ENCODE measurements around the gene TSPEAR.

Gene TSPEAR

DNA sequence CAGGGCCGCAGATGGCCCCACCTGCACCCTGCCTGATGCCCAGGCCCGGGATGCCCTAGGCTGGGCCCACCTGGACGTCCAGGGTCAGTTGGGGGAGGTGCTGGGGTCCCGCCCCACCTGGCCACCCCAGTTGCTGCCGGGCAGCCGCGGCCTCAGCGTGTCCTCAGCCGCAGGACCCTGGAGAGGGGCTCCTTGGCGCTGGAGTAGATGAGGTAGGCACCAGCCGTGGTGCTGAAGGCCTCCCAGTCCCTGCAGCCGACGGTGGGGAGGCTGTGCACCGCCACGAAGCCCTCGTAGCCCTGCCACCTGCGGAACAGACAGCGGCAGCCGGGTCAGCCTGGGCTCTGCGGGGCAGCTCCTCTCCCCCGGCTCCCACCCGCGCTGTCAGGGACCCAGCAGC lies 211.7 kb downstream of the TSPEAR start:
- no peak for DNase-seq (ENCODE audit: extremely low read depth, low read depth)
- H3K4me3 ChIP-seq (replicated peaks; ENCODE audit: low read depth, low read length) = no peak overlapping the region
- TF ChIP-seq, protein P1, sequence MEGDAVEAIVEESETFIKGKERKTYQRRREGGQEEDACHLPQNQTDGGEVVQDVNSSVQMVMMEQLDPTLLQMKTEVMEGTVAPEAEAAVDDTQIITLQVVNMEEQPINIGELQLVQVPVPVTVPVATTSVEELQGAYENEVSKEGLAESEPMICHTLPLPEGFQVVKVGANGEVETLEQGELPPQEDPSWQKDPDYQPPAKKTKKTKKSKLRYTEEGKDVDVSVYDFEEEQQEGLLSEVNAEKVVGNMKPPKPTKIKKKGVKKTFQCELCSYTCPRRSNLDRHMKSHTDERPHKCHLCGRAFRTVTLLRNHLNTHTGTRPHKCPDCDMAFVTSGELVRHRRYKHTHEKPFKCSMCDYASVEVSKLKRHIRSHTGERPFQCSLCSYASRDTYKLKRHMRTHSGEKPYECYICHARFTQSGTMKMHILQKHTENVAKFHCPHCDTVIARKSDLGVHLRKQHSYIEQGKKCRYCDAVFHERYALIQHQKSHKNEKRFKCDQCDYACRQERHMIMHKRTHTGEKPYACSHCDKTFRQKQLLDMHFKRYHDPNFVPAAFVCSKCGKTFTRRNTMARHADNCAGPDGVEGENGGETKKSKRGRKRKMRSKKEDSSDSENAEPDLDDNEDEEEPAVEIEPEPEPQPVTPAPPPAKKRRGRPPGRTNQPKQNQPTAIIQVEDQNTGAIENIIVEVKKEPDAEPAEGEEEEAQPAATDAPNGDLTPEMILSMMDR (IDR thresholded peaks at IDR 0.05; ENCODE audit: low read depth, low read length, missing control alignments) = no peak

DNA sequence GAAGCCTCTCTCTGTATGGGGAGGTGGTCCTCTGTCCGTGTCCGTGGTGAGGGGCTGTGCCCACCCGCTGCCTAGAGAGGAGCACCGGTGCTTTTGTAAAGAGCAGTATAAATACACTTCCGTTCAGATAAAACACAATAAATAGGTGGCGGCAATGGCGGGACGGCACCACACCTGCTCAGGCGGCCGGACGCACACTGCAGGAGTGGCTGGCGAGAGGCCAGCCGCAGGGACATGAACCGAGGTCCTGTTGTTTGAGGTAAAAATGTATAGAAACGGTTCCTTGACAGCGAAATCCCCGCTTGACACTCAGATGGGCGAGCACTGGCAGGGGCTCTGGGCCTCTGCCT lies 212.2 kb downstream of the TSPEAR start:
- TF ChIP-seq, protein P1 (IDR thresholded peaks at IDR 0.05; ENCODE audit: low read depth, low read length, missing control alignments) = no peak
- no peak overlapping the region for H3K4me3 ChIP-seq (replicated peaks; ENCODE audit: low read depth, low read length)
- DNase-seq (ENCODE audit: extremely low read depth, low read depth) = no peak

DNA sequence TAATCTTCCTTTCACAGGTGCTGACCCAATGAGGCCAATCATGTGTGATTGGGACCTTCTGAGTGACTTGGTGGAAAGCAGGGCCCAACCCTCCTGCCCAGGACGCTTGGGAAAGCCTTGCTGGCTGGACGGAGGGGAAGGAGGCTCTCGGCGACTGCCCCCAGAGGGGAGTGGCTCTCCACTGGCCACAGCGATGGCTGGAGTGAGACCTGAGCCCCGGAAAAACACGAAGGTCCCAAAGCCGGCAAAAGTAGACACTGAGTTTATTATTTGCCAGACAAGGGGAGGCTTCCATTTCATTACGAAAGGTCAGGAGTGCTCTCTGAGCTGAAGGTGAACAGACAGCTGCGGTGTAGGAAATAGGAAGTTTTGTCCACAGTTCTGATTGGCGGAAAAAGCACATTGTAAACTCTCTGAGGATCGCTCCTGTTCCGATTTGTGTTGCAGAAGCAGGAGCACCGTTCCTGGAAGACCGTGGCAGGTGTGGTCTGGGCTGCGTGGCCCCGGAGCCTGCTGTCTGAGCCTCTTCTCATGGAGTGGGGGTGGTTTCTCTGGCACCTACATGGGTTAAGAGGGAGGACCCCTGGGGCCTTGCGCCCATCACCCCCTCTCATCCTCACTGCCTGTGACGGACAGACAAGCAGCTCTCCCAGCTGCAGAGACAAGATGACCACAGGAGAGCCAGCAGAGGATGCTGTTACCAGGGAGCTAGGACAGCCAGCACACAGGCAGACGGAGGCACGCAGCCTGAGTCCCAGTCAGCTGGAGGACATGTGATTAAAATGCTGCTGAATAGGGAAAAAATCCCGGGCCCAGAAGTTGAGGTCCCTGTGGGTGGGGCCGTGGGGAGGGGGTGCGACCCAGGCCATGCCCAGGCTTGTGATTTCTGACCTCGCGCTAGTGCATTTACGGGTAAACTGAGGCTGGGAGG lies 212.8 kb downstream of the TSPEAR start:
- TF ChIP-seq, protein P1 (IDR thresholded peaks at IDR 0.05; ENCODE audit: low read depth, low read length, missing control alignments) = no peak
- no peak overlapping the region for H3K4me3 ChIP-seq (replicated peaks; ENCODE audit: low read depth, low read length)
- DNase-seq (ENCODE audit: extremely low read depth, low read depth) = no peak

DNA sequence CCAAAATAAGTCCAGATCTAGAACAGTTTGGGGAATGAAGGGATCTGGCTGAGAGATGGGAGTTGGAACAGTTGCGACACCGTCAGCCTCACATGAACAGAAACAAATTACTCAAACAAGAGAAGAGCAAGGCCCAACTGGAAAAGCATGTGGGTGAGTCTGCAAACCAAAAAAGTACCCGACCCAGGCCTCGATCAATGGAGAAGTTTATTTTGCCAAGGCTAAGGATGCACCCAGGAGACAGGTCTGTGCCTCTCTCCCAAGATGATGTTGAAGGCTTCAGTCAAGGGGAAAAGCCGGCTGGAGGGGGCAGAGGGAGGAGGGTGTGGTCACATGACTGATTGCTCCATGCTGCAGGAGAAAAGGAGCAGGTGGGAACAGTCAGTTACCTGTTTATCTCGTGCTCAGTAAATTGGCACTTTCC lies 213.7 kb downstream of the TSPEAR start:
- DNase-seq (ENCODE audit: extremely low read depth, low read depth) = no peak
- H3K4me3 ChIP-seq (replicated peaks; ENCODE audit: low read depth, low read length) = no peak overlapping the region
- TF ChIP-seq, protein P1 (IDR thresholded peaks at IDR 0.05; ENCODE audit: low read depth, low read length, missing control alignments) = no peak

DNA sequence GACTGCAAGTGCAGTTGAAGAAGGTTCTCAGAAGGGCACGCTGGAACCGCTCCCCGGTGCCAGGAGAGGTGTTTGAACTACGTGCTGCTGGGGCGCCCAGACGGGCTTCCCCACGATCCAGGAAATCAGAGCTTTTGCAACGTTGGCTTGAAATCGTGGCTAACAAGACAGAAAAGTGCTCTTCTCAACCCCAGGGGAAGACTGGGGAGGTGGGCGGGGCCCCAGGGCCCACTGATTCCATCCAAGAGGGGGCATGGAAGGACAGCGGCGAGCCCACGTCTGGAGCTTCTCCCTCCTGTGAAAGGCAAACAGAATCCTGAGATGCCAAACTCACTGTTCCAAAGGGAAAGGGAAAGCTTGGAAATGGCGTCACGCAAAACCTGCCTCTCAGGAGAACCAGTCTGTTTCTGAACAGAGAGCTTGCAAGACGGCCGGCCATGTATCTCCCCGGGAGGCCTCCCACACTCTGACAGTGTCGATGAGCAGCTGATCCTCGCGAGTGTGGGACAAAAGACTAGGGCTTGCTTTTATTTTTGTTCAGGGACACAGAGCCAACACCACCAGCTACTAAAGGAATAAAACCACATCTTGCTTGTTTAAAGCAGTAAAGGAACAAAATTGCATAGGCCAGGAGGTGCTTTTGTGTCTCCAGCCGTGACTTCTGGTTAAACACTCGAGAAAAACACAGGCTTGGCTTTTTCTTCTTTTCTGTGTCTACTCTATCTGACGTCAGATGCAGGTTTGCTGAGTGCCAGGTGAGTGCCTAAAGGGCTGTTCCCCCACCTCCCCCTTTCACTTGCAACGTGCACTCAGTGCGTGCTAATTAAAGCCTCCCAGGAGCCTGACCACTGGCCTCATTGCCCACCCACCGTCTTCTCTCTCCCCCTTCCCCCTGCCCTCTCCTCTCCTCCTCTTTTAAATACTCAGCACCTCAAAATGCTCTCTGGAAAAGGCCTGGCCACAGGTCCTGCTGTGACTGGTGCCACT lies 214.5 kb downstream of the TSPEAR start:
- no peak for DNase-seq (ENCODE audit: extremely low read depth, low read depth)
- no peak overlapping the region for H3K4me3 ChIP-seq (replicated peaks; ENCODE audit: low read depth, low read length)
- TF ChIP-seq, protein P1 (IDR thresholded peaks at IDR 0.05; ENCODE audit: low read depth, low read length, missing control alignments) = no peak

DNA sequence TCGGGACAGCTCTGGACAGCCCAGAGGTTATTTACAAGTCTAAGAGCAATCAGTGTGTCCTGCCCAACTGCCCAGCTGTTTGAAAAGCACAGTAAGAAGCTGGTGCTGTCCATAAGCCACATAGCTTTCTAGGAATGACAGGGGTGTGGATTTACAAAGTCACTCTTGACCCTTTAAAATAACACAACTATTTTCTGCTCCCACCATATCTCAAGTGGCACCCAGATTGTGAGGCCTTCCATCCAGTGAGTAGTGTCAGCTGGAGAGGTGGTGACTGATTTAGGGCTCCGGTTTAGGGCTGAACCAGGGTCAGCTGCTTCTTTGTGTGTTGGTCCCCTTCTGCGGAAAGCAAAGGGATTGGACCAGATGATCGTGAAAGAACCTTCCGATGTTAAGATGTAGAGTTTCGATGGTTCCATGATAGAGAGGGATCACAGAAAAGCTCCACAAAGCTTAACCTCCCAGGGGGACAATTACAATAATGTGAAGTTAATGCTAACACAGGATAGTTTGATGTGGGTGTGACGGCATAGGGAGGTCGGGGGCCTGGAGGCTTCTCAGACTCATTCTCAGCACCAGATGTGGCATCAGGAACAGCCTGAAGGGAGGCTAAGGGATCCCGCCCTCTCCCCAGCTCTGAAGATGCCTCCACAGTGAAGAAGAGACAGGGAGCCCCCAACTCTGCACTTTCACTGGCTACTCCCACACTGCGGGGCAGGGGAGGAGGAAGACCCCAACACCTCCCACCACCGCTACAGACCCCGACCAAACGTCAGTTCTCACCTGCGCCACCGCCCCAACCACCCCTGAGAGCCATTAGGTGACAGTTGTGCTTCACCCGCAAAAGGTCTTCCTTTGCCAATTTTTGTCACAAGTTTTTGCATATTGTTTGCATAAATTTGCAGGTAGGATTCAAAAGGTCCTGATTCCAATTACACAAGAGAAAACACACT lies 215.5 kb downstream of the TSPEAR start:
- H3K4me3 ChIP-seq (replicated peaks; ENCODE audit: low read depth, low read length) = no peak overlapping the region
- TF ChIP-seq, protein P1 (IDR thresholded peaks at IDR 0.05; ENCODE audit: low read depth, low read length, missing control alignments) = no peak
- DNase-seq (ENCODE audit: extremely low read depth, low read depth) = no peak
